T-helper 2 cell treated with Interferon-gamma antibody and Interleukin-4, amounts not matched to agents 100 ng/mL and 5 ng/mL, for 36 hours (primary cell): ENCODE results near the gene MRPL50. TPM values are rescaled to one million over a fixed set of nuclear protein-coding genes. Genes with fewer than 3 reads are reported as not detected.

Source experiments
- intact Hi-C: fragments of 100-400 bp; cut with micrococcal nuclease; formaldehyde crosslinking; loops from one replicate; pipeline ENCODE4 v1.15.1; 2023
- total RNA-seq: library from RNA; stranded (reverse); gene quantifications from 2 replicates; pipeline ENCODE4 v1.2.3, GENCODE V29; 2022

MRPL50 gene
- 9.5 and 11.8 TPM in 2 replicates for total RNA-seq

DNA sequence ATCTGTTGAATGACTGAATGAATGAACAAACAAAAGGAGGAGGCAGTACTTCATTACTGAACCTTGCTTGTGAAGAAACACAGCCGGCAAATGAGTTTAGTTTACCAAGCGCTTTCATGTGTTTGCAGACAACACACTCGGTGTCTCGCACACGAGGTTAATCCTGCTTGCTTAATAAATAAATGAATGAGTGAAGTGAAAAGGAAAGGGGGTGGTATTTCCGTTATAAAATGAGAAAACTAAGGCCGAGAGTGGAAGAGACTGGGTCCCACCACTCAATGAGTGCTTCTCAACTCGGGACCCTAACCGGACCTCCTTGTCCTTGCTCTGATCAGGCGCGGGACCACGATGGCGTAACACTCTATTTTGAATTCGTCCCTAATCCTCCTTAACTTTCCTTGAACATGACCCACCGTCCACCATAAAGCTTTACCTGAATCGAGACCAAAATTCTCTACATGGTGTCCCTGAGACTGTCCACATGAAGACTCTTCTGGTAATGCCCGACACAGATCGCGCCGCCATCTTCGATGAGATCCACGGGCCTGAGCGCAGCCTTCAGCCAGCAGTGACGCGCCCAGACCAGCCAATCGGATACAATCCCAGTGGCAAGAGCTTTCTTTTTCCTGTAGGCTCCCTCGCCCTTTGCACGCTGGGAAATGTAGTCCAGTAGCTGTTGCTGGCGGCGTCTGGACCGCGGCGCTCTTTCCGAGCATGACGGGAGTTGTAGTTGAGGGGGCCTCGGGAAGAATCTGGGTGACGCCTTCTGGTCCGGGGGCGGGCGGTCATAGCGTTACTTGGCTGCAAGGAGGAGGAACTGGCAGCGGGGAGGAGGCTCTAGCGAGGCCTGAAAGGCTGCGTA lies at the start of gene MRPL50, which contains the start of gene ZNF189:
TSS of gene MRPL50 (minus strand) at position 551 of the 862 bp plus-strand sequence. CDS start at position 525, 26 bp downstream.
TSS of gene ZNF189 (plus strand) at position 784 of the 862 bp plus-strand sequence. CDS start 306 bp downstream, outside the sequence.
- intact Hi-C loops = loop anchor here (1.0 to 5.0 kb wide), 5 partner anchors 51 to 1576 kb away; partner anchors contain the start of genes NR4A3, RNF20 and TEX10

DNA sequence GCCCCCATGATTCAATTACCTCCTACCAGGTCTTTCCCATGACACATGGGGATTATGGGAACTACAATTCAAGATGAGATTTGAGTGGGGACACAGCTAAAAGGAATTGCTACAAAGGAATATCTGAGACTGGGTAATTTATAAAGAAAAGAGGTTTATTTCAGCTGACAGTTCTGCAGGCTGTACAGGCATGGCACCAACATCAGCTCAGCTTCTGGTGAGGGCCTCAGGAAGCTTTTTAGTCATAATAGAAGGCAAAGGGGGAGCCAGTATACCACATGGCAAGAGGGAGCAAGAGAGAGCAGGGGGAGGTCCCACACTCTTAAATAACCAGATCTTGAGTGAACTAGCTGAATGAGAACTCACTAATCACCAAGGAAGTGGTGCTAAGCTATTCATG lies 48.3 kb upstream of the MRPL50 start:
- intact Hi-C loops = no loop called here

DNA sequence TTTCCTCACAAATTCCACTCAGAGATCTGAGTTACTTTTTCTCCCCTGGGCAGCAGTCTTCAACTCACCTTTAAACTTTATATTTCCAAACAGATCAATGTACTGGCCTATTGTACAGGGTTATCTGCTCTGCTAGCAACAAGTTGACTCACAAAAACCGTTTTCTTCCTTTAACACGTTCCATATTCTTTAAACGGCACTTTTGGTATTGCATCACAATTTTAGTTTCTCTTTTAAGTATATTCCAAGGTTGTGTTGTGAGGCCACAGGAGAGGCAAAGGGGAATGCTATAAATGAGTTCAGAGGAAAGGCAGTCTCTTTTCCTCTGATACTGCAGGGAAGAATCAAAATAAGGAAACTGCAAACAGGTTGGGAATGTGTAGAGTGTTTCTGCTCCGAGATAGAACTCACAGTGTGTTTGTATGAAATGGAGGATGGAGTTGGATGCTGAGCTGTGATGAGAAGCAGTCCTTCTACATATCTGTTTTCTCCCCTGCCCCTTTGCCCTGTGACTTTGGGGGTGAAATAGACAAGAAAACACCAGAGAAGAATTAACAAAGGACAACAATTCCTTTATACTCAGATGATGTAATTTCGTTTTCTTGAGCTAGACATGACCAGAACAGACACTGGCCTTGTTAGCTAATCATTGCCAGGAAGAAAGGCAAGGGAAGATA lies 47.1 kb upstream of the MRPL50 start:
- intact Hi-C loops = no loop called here

DNA sequence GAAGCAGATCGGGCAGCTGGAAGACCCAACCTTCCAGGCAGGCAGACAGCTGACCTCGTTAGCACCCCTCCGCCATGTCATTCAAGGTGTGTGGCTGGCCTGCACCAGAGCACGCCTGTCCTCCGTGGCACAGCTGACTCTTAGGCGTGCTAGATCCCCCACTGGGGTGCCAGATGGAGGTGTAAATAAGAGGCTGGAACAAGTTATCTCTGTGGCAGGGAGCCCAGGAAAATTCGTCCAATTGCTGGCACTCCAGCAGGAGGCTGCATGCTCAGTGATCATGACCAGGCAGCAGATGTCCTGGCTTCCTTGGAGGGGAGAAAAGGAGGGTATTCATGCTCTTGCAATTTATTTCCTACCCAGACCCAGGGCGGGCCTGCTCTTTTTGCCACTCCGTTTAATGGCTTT lies 45.0 kb upstream of the MRPL50 start:
- intact Hi-C loops = no loop called here

DNA sequence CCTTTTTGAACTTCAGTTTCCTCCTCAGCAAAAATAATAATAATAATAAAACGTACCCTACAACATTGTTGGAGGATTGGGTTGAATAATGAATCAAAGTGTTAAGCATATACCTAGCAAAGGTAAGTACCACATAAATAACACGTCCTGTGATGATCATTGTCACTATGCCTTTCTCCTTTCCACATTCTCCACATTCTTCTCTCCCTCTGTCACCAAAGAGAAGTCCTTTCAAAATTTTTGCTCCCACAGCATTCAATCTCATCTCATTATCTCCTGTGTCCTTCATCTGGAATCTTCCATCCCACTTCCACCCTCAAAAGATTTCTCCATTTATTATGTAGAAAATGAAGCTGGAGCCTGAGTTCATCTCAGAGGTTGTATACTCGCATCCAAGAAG lies 44.3 kb upstream of the MRPL50 start:
- intact Hi-C loops = no loop called here

DNA sequence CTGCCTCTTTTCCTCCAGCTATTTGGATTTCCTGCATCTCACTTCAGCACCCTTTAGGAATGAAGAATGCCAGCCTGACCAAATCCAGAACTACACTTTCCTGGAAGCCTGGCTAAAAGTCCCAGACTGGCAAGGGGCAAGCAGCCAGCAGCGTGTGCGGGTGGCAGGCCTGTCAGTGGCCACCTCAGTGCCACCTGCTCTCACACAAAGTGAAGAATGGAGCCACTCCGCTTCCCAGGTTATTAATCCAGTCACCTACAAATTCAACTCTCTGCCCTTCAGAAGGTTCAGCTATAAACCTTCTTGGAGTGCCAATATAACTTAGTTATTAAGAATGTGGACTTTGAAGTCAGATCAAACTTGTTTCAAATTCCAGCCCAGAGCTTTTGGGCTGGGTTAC lies 43.9 kb upstream of the MRPL50 start:
- intact Hi-C loops = no loop called here

DNA sequence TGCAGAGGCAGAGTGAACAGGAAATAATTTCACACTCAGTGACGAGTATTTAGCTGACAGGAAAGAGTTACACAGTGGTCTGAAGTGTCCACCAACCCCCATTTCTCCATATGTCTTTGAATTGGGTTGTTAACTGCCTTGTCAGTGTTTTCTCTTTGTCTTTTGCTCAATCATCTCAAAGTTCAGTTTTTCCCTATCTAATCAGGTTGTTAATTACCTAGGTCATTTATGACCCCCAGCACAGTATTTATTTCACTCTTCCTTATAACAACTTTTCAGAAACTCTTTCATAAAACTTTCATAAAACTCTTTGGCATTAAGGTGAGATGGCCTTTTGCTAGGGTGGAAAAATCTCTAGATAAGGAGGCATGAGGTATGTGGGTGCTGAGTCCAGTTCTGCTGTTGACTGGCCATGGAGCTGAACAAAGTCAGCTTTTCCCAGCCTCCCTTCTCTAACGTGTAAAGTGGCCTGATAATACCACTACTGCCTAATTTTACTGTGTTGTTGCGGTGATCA lies 42.4 kb upstream of the MRPL50 start:
- intact Hi-C loops = no loop called here

DNA sequence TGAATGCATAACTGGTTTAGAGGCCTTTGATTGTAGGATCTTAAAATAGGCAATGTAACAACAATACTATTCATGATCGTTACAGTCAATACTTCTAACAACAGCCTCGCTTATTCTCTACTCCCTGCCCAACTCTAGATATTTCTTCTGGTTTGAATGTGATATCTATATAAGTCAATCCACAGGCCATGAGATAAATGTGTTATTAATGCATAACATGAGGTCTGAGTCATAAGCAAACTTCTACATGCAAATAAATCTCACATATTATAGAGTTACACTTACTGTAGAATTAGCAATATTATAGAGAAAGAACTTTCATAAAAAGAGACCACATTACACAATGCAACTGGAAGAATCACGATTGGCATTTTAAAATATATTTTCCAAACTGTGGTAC lies 40.1 kb upstream of the MRPL50 start:
- intact Hi-C loops = no loop called here

DNA sequence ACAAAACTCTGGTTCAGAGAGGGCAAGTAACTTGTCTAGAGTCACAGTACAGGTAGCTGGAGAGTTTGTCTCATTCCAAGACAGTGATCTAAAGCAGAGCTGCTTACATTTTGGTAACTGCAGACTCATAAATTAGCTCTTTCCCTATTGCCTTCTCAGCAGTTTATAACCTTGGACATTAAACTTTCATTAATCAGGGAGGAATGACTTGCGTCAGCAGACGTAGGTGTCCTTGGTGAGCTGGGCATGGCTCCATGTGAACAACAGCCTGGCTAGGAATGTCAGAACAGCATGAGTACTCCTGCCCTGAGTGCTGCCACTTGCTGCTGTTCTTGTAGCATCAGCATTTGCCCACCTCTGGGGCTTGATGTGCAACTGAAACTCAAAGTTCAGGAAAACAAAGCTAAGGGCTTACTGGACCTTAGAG lies 39.4 kb upstream of the MRPL50 start:
- intact Hi-C loops = no loop called here

DNA sequence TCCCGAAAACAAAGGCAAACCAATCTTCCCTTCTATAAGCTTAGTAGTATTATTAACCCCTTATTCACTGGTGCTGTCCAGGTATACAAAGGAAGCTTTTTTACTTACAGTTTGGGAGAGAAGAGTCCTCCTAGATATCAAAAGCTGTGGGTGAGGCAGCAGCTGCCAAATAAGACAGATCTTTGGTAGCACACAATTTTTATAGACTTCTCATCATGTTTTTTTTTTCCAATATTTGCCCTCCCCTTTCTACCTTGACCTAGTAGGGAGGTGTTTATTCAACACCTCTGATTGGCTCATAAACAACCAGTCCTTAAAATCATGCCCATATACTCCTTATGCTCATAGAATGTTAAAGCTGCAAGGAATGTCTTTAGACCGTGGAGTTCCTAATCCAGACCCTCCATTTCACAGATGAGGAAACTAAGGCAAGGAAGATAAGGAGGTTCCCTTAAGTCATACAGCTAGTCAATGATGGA lies 37.2 kb upstream of the MRPL50 start, which contains the start of gene ALDOB:
TSS of gene ALDOB (minus strand) at position 174 of the 479 bp plus-strand sequence. CDS start 4,887 bp downstream, outside the sequence.
- intact Hi-C loops = no loop called here

DNA sequence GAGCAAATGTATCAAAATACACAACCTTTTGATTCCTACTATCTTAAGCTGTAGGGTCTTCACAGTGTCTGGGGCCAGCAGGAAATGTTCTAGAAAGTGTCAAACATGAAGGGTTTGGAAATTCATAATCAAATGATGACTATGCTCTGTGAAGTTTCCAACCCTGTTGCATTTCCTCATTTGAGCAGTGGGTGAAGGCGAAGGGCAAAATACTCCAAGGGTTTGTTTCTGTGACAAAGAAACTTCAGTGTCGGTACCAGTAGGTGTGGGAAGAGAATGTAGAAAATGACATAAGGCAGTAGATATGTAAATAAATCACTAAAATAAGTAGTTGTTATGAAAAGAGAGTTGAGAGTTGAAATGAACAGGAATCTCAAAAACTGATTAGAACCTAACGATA lies 36.6 kb upstream of the MRPL50 start:
- intact Hi-C loops = no loop called here

DNA sequence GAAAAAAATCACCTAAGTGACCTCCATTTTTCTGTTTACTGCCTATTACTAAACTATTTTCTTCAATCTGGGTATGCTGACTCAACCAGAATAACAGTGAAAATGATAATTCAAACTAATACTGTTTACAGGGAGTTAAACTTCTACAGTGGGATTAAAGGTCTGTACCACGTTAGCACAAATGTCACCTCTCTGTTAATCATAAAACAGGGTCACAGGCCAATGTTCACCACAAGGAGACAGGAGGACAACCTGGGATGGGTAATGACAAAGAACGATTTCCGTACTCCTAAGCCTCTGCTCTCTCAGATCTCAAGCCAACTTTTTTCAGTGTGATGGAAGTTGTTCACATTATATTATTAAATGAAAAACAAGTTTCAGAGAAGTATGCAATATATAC lies 34.8 kb upstream of the MRPL50 start:
- intact Hi-C loops = no loop called here

DNA sequence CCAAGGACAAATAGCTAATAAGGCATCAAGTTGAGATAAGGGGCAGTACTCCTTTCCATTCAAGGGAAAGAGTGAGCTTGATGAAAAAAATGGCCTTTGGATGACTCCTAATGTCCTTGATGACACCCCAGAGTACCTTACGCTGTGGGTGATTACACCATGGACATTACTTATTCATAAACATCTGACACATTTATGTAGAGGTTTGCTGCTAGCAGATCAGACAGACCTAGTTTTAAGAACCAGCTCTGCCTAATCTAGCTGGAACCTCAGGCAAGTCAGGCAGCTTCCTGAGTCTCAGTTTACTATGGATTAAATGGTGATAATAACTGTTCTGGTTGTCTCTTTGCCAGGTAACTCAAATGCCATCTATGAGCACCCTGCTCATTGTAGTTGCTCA lies 34.3 kb upstream of the MRPL50 start:
- intact Hi-C loops = no loop called here

DNA sequence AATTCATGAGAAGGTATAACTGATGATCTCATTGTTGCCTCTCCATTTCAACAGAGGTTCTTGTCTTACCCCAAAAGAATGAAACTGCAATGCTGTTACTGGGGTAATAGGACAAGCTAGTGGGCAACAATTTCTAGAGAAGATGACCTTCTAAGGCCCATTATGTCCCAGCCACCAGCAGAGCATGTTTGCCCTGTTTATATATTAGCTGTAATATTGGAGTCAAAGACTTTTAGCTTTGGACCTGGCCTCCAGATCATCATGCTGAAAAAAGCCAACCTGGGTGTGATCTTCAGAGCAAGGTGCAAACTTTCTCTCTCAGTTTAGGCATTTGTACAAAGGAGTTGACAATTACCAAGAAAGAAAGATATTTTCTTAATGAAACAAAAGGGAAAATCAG lies 33.8 kb upstream of the MRPL50 start:
- intact Hi-C loops = no loop called here

DNA sequence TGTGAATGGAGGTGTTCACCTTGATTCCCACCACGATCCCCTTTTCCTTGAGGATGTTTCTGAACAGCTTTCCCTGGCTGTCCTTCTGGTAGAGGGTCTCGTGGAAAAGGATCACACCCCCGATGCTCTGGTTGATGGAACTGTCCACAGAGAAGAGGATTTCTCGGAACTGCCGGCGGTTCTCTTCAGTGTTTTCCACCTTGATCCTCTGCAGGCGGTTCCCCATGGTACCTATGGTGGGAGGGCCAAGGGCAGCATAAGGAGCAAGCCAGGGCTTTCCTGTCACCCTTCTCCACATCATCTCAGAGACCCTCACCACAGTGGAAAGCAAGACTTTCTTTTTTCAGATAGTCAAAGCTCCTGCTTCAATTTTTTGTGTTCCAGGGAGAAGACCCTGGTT lies 31.3 kb upstream of the MRPL50 start:
- intact Hi-C loops = no loop called here

DNA sequence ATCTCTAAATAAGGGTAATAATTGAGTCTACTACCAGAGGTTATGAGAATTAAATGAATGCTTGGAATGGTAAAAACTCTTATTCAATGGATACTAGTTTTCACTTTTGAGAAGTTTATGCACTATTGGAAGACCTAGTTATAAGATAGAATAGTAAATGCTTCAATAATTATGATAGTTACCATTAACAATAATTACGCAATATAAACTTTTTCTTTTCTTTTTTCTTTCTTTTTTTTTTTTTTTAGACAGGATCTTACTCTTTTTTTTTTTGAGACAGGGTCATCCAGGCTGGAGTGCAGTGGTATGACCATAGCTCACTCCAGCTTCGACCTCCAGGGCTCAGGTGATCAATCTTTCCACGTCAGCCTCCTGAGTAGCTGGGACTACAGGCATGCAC lies 30.5 kb upstream of the MRPL50 start:
- intact Hi-C loops = no loop called here

DNA sequence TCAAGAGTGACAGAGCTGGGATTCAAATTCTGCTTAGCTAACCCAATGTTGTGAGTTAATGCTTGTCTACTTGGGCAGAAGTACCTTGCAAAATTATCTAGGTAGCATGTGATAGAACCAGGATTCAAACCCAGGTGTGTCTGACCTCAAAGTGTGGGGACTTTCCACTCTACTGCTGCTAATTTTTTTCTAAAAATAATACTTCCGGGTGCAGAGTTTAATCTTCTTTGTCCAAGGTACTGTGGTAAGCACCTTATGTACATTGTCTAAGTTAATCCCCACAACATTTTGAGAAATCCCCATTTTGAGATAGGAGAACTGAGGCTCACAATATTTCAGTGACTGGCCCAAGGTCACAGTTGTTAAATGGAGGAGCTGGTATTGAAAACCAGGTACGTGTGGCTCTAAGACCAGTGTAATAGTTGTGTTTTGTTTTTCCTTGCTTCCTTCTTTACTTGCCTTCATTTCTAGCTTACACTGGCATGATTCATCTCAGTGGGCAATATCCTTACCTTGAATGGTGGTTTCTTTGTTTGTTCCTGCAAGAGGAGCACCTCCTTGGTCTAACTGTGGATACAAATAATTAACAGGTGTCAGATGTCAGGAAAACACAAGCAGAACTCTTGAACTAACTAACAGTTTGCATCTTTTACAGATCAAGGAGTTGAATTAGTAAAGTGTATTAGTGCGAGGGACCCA lies 29.7 kb upstream of the MRPL50 start:
- intact Hi-C loops = no loop called here

DNA sequence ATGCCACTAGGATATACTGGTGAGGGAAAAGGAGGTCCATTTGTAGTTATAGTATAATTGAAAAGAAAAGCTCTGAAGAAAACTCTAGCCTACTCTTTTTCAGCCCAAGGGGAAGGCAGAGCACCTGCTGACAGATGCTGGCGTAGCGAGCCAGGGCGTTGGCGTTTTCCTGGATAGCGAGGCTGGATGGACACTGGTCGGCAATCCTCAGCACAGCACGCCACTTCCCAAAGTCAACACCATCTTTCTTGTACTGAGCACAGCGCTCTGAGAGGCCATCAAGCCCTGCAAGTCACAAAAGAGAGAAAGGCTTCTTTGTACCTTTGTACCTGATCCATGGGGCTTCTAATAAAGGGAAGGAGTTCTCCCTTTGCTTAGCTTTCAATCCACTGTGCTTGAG lies 28.9 kb upstream of the MRPL50 start:
- intact Hi-C loops = no loop called here

DNA sequence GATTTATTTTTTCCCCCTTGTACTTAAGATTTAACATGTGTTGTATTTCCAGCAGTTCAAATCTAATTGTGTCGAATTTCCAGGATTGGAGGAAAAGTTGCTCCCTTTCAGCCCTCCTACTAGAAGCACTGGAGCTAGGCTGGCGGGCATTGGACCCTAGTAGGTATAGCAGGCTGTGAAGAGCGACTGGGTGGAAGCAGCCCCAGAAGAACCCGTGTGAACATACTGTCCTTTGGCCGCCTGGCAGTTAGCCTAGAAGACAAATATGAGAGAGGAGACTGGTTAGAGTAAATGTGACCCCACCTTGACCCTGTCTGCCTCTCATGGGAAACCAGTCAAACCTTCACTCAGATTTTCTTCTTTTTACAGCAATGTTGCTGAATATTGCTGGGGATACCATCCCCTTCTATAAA lies 23.2 kb upstream of the MRPL50 start:
- intact Hi-C loops = no loop called here

DNA sequence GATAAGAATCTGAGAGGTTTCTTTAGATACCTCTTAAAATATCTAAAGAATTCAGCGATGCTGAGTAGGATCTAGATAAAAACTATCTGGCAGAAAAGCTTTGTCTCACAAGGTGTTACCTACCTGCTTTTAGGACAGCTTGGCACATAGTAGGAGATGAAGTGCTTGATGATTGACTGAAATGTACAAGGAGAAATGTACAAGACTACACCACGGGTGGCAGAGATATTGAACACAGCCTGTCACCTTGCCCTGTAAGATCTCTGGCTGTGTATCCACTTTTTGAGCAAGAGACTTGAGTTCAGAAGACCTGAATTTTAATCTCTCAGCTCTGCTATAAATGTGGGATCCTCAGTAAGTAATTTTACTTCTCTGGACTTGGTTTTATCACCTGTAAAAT lies 21.4 kb upstream of the MRPL50 start:
- intact Hi-C loops = no loop called here
